ENCODE data around the gene ZCWPW1. TPM values are rescaled to one million over a fixed set of nuclear protein-coding genes. Genes with fewer than 3 reads are reported as not detected.

The ZCWPW1 gene
- total RNA-seq, 1 donor from 2014 or later: 6.1 TPM

DNA sequence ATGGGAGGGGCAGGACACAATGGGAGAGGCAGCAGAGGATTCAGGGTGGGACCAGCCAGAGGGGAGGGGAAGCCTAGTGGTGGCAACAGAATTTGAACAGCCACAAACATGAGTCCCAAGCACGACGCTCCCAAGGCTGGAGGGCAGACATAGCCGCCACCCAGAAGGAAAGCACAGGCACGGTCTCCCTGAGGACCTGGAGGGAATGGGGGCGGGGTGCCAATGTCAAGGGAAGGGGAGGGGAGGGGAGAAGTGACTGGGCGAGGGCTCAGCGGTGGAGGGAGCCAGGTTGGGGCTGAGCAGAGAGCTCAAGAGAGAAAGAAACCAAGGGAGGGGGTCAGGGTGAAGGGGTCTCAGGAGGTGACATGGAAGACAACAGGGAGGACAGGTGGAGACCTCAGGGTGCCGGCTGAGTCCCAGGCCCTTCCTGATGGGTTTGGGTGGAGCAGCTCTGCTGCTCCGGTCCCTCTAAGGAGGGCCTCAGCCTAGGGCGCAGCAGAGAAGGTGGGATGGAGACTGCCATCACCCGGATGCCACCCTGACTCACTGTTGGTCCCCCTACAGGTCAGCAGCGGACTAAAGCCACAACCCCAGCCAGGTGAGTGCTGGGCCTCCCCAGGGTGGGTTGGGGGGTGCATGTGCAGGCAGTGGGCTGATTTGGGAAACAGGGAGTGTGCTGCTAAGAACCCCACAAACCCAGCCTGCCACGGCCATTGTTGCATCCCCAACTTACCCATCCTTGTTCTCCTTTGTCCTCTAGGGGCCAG, 31.0 kb downstream of the ZCWPW1 start:
- Mint-ChIP-seq H3K4me1 (peaks cover 2% of the 10 kb centered on the region), H3K36me3 (no peaks in the 10 kb centered on the region), H3K4me3 (no peak overlapping the region), H3K27me3 (ENCODE audit: low read depth) (peaks cover 17% of the 10 kb centered on the region), H3K9me3 (no peaks in the 10 kb centered on the region), H3K27ac (no peak overlapping the region)
- TF ChIP-seq, protein P1, sequence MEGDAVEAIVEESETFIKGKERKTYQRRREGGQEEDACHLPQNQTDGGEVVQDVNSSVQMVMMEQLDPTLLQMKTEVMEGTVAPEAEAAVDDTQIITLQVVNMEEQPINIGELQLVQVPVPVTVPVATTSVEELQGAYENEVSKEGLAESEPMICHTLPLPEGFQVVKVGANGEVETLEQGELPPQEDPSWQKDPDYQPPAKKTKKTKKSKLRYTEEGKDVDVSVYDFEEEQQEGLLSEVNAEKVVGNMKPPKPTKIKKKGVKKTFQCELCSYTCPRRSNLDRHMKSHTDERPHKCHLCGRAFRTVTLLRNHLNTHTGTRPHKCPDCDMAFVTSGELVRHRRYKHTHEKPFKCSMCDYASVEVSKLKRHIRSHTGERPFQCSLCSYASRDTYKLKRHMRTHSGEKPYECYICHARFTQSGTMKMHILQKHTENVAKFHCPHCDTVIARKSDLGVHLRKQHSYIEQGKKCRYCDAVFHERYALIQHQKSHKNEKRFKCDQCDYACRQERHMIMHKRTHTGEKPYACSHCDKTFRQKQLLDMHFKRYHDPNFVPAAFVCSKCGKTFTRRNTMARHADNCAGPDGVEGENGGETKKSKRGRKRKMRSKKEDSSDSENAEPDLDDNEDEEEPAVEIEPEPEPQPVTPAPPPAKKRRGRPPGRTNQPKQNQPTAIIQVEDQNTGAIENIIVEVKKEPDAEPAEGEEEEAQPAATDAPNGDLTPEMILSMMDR (IDR thresholded peaks at IDR 0.05; ENCODE audit: unreplicated experiment): no peak
- DNase-seq (ENCODE audit: low spot score in 2 of 2, unreplicated experiment in 2 of 2): no peak

DNA sequence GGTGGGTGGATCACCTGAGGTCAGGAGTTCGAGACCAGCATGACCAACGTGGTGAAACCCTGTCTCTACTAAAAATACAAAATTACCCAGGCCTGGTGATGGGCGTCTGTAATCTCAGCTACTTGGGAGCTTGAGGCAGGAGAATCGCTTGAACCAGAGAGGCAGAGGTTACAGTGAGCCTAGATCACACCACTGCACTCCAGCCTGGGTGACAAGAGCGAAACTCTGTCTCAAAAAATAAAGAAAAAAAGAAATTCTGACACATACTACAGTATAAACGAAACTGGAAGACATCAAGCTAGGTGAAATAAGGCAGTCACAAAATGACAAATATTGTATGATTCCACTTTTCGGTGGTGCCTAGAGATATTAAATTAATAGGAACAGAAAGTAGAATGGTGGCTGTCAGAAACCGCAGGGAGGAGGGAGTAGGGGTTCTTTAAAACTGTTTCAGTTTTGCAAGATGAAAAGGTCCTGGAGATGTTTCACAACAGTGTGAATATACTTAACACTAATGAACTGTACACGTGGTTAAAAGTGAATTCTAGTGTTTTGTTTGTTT, 32.0 kb downstream of the ZCWPW1 start:
- Mint-ChIP-seq H3K4me3 (no peak overlapping the region), H3K27me3 (ENCODE audit: low read depth) (peaks cover 17% of the 10 kb centered on the region), H3K4me1 (peaks cover 2% of the 10 kb centered on the region), H3K27ac (no peak overlapping the region), H3K36me3 (no peaks in the 10 kb centered on the region), H3K9me3 (no peaks in the 10 kb centered on the region)
- no peak for DNase-seq (ENCODE audit: low spot score in 2 of 2, unreplicated experiment in 2 of 2)
- TF ChIP-seq, protein P1 (IDR thresholded peaks at IDR 0.05; ENCODE audit: unreplicated experiment): no peak

DNA sequence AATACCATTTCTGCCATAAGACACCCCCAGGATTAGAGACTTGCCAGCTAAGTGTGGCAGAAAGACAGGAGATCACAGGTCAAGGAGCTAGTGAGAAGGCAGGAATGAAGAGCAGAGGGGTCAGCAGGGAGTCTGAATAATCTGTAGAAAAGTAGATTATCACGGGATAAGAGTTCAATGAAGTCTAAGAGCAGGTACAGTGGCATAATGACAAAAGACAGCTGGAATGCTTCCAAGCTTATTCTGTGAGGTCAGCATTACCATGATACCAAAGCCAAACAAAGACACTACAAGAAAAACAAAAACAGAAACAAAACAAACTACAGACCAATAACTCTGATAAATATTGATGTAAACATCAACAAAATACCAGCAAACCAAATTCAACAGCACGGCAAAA, 34.4 kb downstream of the ZCWPW1 start:
- no peaks in the 10 kb centered on the region for H3K36me3 Mint-ChIP-seq
- no peak for DNase-seq (ENCODE audit: low spot score in 2 of 2, unreplicated experiment in 2 of 2)

DNA sequence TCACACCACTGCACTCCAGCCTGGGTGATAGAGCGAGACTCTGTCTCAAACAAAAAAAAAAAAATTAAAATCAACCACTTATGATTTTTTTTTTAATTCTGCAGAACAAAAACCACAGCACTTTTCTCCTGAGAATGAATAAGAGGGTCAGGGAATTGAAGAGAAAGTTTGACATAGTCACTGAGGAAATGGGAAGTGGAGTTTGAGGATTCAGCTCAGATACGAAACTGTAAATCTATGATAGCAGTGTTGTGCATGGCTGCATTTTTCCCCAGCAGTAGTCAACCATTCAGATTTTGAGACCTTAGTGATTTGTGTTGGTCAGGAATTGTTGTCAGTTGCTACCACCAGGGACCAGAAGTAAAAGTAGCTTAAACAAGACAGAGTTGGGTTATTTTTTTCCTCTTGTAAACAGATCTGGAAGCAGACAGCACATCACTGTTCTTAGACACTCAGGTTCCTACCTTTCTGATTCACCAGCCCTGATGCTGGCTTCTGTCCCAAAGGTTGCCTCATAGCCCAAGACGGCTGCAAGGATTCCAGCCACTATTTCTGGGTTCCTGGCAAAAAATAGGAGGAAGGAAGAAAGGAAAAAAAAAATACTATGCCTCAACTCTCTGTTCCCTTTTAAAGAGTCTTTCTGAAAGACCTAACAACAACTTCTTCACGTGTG, 35.1 kb downstream of the ZCWPW1 start:
- Mint-ChIP-seq H3K27me3 (ENCODE audit: low read depth) (peaks cover 14% of the 10 kb centered on the region), H3K36me3 (no peaks in the 10 kb centered on the region), H3K4me3 (no peak overlapping the region), H3K4me1 (peaks cover under 1% of the 10 kb centered on the region), H3K27ac (no peak overlapping the region), H3K9me3 (no peaks in the 10 kb centered on the region)
- DNase-seq (ENCODE audit: low spot score in 2 of 2, unreplicated experiment in 2 of 2): no peak
- TF ChIP-seq, protein P1 (IDR thresholded peaks at IDR 0.05; ENCODE audit: unreplicated experiment): no peak

More for the DNA sequence above, 34.4 kb downstream of the ZCWPW1 start:
- TF ChIP-seq, protein P1 (IDR thresholded peaks at IDR 0.05; ENCODE audit: unreplicated experiment): no peak
- H3K9me3 Mint-ChIP-seq: no peaks in the 10 kb centered on the region
- peaks cover 2% of the 10 kb centered on the region for H3K4me1 Mint-ChIP-seq
- H3K4me3 Mint-ChIP-seq: no peak overlapping the region
- H3K27me3 Mint-ChIP-seq (ENCODE audit: low read depth): peaks cover 17% of the 10 kb centered on the region
- H3K27ac Mint-ChIP-seq: no peak overlapping the region

DNA sequence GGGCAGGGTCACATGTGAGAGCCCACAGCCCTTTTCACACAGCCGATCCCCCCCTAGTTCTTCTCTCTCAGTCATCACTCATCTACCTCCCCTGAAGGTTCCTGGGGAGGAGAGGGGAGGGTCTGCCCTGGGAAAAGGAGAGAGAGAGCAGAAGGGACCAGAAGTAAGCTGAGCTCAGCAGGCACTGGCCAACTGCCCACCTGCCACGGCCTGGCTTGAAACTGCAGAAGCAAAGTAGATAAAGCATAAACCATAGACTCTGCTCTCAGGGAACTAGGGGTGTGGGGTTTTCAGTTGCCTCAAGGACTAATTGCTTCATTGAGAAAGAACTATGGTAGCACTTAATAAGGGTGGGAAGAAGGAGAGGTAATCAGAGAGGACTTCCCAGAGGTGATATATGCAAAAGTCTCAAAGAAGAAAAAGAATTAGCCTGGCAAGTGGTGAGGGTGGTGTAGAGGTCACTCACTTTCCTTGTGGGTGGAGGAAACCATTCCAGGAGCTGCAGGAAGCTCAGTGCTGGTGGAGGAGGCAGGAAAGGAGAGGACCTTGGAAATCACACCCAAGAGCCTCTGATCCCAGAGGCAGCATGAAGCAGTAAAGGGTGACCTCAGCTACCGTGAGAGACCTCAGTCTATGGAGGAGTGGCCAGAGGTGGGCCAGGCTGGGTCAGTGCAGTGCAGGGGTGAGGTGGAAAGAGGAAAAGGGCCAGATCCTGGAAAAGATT, 38.1 kb downstream of the ZCWPW1 start:
- no peak overlapping the region for H3K27ac Mint-ChIP-seq
- DNase-seq (ENCODE audit: low spot score in 2 of 2, unreplicated experiment in 2 of 2): no peak
- H3K9me3 Mint-ChIP-seq: no peaks in the 10 kb centered on the region
- no peak overlapping the region for H3K4me3 Mint-ChIP-seq
- no peaks in the 10 kb centered on the region for H3K36me3 Mint-ChIP-seq
- TF ChIP-seq, protein P1 (IDR thresholded peaks at IDR 0.05; ENCODE audit: unreplicated experiment): no peak
- H3K4me1 Mint-ChIP-seq: no peaks in the 10 kb centered on the region
- H3K27me3 Mint-ChIP-seq (ENCODE audit: low read depth): peaks cover 4% of the 10 kb centered on the region
